GM21360 (cell line): ENCODE measurements around the gene AMPD2.

Experiments used
- ATAC-seq: cut with Tn5 transposase; IDR thresholded peaks from one replicate; pipeline ENCODE4 v1.9.1; 2021; ENCODE audit warnings: mild to moderate bottlenecking, moderate library complexity; ENCODE audit not compliant: unreplicated experiment

The AMPD2 gene

DNA sequence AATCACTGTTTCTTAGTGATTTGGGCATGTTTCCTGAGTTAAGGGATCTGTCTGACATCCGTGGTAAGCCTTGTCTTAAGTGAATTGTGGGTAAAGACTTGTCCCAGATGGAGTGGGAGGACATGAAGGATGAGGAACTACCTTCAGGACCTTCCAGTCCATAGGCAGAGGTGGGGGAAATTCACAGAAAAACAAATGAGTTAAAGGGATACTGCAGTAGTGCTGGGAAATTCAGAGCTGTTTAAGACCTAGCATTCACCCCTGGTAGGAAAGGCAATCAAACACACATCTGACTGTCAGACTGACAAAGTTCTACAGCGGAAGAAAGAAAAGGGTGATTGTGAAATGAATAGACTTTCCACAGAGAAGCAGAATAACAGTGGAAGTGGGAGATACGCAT, 3.2 kb upstream of the AMPD2 start:
- ATAC-seq: no peak

DNA sequence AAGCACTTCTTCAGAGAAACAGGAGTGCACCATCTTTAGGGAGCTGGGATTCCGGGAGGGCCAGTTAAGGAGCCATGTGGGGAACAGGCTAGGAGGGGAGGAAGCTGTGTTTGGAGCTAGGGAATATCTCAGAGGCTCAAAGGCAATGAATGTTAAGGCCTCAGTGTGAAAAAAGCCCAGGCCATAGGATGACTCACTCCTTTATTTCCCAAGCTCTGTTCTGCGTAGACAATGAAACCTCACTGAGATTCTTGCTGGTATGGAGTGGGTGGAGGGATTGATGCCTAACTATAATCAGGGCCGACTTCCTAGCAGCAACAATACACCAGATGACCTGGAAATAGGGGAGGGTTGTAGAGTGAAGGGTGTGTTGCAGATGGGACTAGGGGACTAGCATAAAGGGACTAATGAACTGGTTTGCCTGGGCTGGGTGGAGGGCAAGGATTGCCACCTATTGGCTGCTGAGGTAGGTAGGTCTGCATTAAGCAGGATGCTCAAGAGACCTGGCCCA, 2.3 kb upstream of the AMPD2 start:
- ATAC-seq: no peak

DNA sequence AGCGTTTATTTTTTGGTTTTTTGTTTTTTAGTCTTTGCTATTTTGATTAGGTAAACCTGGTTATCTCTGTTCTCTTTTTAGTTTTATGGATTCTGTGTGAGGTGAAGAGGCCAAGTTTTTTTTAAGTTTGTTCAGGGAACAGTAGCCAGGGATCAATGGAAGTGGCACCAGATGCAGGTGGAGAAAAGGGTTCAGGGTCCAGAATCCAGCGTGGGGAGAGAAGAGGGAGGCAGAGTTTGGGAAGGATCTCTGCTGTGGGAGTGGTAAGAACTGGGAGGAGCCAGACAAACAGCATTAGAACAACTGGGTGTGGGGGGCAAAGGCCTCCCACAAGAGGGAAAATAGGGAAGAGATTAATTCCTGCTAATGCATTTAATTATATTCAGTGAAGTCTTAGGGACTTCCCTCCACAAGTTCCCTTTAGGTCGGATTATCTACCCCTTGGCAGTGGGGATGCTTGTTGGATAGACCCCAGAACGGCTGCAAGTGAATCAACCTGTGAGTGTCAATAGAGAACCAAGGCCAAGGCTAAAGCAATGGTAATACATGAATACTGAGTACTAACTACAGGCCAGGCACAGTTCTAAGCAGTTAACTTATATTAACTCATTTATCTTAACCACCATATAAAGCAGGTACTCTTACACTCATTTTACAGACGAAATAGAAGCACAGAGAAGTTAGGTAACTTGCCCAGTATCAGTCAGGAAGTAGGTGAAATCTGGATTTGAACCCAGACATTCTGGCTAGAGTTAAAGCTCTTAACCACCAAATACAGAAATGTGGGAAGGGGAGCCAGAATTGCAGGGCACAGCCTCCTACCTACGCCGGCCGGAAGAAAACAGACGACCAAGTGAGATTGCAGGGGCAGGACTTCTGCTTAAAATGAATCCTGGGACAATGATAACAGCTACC, 719 bp upstream of the AMPD2 start:
- ATAC-seq: no peak

DNA sequence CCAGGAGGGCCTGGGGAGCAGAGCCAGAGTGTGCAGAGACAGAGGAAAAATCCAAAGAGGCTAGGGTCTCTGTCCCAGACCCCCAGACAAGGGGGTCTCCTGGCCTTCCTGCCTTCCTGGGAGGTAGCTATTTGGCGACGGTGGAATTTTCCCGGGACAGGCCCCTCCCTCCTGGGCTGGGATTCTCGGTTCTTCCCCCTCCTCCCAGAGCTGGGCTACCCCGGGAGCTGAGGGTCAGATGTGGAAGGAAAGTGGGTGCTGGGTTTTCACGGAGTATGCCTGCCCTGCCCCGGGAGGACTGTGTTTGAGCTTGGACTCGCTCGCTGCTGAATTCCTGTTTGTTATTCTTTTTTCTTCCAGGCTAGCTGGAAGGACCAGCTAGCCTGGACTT, 759 bp downstream of the AMPD2 start:
- no peak for ATAC-seq

DNA sequence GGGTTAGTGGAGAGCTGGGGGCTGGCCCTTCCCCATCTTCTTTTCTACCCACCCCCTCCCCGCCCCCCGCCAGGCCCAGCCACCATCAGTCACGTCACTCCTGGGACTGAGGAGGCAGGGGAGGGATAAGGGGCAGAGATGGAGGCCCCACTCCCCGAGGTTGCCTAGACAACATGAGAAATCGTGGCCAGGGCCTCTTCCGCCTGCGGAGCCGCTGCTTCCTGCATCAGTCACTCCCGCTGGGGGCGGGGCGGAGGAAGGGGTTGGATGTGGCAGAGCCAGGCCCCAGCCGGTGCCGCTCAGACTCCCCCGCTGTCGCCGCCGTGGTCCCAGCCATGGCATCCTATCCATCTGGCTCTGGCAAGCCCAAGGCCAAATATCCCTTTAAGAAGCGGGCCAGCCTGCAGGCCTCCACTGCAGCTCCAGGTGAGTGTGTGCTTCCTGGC, 1.2 kb downstream of the AMPD2 start:
- peak; percentile 60 for ATAC-seq

DNA sequence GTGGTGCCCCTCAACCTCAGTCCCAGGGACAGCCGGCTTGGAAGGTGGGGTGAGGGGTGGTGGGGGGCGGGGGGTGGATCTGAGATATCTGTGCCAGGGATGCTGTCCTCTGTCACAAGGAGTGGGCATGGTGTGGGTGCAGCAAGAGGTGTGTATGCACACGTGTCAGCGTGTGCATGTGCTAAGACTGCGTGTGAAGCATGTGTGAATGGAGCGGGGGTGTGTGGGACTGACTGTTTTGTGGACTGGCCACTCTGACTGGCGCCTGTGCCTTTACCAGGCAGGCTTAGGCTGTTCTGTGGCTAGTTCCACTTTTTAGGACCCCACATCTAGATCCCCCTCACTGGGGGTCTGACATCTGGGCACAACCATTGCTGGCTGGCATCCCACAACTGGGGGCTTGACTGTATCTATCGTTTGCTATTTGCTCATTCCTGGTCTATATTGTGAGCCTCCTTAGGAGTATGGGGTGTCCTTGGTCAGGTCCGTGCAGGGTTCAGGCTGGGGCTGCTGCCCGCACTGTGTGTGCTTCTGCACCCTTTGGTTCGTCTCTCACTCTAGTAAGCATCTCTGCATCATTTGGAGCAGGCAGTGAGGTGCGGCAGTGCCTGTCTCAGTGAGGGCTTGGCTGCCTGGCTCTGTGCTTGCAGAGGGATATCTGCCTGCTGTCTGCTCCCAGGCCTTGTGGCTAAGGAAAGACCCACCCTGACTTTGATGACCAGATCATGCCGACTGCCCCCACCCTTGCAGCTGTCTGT, 1.9 kb downstream of the AMPD2 start:
- no peak for ATAC-seq

DNA sequence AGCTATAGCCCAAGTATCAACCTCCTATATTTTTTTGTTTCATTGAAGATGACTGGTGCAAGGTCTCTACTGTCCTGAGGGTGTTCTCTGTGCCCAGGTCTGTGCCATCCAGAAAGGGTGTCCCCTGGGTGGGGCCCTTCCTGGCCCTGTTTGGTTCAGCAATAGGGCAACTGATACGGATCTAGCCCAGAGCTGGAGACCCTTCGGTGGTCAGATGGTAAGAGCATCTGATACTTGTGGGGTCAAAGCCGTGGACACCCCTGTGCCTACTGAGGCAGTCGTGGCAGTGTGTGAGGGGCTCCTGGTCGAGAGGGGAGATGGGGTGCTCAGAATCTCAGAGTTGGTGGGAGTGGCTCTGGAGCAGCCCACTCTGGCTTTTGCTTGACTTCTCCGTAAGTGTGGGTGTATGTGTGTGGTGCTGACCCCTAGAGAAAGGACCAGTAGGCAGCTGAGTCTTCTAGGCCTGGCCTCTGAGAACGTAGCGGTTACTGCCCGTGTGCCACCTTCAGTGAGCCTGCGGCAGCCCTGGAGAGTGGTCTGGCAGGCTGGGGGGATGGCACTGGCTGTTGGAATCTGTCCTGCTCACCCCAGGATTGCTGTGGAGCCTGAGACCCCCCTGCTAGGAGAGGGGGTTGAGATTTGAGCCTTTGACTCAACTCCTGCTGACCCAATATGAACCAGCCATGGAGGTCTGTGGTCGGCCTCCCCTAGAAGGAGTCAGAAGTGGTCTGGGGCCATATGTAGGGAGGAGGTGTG, 2.7 kb downstream of the AMPD2 start:
- no peak for ATAC-seq

DNA sequence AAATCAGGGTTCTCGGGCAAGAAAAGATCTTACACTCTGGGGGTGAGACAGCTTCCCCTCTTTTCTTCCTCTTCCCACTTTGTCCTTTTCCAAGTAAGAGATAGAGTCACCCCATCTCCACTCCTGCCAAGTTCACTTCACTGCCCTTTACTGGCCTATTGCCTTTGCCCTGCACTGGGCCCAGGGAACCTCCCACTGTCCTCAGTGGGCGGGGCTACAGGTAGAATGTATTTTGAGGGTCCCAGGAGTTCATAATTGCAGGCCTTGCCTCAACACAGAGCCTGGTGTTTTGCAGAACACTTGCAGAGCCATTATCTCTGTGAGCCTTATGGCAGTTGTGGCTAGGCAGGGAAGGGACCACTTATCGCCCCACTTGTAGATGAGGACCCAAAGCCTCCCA, 3.3 kb downstream of the AMPD2 start:
- ATAC-seq: no peak

DNA sequence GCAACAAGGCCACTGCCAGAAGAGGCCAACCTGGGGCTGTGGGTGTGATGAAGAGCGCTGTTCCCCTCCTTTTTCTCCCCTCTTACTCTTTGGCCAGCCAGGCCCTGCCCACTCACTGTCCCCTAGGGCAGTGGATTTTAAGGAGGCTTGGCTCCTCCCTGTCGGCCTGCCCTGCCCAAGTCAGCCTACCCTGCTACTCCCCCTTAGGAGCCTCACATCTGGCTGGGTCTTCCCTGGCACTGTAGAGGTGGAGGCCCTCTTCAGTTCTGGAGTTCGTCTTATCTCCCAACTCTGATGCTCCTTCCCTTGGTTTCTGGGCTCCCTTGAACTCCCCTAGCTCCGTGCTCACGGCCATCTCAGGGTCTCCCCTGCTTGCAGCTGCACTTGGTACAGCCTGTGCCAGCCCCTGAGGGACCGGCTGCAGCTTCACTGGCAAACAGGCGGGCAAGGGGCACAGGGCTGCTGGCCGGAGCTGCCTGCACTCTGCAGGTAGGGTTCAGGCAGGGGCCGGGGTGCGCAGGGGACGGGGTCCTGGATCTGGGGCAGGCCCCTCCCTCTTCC, 4.0 kb downstream of the AMPD2 start:
- no peak for ATAC-seq

DNA sequence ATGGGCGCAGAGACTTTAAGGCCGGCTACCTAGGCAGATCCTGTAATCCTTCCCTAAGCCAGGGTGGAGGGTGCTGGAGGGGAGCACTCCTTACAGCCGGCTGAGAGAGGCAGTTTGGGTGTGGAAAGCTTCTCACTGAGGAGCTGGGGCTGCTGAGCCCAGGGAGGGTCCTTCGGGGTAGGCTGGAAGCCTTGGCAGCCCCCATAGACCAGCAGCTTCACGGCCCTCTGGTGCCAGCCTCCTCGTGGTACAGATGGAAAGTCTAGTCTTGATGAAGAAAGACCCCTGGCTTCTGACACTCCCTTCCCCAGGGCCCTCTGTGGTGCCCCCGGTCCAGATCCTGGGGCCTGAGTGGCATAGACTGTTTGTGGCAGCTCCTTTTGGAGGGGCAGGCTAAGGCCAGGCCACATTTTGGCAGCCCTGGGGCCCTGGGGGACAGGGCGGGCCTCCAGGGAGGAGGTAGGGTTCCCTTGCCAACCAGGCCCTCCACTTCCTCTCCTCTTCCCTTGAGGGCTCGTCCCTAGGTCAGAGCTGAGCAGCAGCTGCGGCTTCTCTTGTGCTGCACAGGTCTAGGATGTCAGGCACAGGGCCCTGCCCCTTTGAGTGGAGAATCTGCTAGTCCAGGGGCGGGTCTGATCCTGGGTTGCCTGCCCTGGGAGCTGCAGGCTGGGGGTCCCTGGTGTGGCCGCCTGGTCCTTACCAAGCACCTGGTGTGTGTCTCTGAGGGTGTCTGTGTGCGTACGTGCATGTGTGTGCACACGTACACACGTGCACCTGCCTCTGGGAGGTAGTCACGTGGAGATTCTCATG, 4.8 kb downstream of the AMPD2 start:
- ATAC-seq: no peak

DNA sequence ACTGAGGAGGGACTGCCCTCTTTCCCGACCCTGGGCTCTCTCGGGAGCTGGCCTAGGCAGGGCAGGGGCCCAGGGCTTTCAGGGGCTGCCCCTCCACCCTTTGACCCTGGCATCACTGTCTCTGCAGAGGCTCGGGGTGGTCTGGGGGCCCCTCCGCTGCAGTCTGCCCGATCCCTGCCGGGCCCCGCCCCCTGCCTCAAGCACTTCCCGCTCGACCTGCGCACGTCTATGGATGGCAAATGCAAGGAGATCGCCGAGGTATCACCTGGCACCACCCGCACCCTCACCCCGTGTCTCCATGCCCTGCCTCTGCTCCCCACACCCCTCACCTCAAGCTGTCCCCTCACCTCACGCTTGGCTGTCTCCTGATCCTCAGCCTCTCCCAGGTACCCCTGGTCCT, 5.5 kb downstream of the AMPD2 start:
- ATAC-seq: no peak

DNA sequence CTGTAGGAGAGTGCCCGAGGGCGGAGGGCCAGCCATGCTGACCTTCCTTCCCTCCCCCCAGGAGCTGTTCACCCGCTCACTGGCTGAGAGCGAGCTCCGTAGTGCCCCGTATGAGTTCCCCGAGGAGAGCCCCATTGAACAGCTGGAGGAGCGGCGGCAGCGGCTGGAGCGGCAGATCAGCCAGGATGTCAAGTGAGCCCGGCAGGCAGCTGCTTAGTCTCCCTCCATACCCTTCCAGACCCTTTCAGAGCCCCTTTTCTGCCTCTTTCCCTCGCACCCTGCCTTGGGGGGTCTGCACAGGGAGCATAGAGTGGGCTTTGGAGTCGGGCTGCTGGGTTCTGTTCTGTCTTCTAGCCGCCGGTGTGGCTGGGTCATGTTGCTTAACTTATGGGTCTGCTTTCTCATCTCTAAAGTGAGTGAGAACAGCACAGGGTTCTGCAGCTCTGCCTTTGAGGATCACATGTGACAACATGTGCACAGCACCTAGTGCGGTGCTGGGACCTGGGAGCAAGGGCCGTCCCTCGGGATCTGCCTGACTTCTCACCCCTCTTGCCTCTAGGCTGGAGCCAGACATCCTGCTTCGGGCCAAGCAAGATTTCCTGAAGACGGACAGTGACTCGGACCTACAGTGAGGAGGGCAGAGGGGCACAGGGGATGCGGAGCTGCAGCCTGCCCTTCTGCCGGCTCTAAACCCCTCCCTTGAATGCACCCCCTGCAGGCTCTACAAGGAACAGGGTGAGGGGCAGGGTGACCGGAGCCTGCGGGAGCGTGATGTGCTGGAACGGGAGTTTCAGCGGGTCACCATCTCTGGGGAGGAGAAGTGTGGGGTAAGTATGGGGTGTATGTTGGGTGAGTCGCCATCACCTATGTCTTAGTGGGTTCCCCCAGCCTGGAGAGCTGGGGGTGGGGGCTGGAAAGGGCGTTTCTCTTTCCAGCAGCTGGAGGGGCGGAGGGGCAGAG, 6.2 kb downstream of the AMPD2 start:
- no peak for ATAC-seq

DNA sequence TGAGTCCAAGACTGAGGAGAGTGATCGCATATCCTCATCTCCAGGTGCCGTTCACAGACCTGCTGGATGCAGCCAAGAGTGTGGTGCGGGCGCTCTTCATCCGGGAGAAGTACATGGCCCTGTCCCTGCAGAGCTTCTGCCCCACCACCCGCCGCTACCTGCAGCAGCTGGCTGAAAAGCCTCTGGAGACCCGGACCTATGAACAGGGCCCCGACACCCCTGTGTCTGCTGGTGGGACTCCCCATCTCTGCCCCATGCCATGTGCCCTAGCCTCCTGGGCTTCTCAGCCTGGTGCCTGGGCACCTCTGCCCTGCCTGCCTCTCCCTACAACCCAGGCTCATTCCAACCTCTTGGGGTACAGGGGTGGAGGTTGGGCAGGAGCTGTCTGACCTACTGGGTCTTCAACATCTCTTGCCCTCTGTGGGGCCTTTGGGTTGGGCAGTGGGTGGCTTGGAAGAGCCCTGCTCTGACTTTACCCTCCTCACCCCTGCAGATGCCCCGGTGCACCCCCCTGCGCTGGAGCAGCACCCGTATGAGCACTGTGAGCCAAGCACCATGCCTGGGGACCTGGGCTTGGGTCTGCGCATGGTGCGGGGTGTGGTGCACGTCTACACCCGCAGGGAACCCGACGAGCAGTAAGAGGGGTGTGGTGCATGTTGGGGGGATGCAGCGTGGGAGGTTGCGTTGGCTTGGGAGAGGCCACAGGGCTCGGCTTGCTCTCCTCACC, 7.2 kb downstream of the AMPD2 start:
- ATAC-seq: no peak

DNA sequence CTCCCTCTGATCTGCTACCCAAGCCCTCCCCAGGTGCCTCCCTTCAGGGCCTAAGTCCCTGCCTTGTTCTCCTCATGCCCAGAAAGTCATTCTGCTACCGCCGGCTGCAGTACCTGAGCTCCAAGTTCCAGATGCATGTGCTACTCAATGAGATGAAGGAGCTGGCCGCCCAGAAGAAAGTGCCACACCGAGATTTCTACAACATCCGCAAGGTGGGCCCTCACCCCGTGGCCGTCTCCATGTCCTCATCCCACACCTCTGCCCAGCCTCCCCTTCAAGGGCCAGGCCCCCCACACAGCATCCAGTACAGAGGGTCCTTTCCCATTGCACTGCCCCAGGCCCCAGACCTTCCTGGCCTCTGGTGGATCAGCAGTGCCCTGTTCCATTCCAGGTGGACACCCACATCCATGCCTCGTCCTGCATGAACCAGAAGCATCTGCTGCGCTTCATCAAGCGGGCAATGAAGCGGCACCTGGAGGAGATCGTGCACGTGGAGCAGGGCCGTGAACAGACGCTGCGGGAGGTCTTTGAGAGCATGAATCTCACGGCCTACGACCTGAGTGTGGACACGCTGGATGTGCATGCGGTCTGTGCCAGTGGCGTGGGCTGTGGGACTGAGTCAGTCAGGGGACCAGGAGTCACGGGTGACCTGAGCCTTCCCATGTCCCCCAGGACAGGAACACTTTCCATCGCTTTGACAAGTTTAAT, 8.2 kb downstream of the AMPD2 start:
- no peak for ATAC-seq

DNA sequence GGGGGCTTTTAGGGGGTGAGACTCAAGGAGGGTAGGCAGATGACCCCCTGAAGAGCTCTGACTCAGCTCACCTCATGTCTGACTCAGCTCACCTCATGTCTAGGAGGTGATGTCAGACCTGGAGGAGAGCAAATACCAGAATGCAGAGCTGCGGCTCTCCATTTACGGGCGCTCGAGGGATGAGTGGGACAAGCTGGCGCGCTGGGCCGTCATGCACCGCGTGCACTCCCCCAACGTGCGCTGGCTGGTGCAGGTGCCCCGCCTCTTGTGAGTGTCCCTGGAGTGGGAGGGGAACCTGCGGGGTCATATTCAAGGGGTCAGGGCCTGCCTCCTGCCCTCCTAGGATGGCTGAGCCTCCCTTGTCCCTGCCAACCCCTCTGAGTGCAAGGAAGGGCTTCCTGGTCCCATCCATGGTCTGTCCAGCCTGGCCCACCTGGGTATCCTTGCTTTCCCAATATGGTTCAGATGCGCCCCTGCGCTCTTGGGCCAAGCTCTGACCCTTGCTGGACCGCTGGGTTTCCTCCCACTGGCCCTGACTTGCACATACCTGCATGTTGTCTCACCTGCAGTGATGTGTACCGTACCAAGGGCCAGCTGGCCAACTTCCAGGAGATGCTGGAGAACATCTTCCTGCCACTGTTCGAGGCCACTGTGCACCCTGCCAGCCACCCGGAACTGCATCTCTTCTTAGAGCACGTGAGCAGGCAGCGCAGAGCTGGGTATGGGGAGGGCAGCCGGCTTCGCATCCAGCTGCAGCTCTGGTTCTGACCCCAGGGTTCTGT, 9.1 kb downstream of the AMPD2 start:
- ATAC-seq: no peak

DNA sequence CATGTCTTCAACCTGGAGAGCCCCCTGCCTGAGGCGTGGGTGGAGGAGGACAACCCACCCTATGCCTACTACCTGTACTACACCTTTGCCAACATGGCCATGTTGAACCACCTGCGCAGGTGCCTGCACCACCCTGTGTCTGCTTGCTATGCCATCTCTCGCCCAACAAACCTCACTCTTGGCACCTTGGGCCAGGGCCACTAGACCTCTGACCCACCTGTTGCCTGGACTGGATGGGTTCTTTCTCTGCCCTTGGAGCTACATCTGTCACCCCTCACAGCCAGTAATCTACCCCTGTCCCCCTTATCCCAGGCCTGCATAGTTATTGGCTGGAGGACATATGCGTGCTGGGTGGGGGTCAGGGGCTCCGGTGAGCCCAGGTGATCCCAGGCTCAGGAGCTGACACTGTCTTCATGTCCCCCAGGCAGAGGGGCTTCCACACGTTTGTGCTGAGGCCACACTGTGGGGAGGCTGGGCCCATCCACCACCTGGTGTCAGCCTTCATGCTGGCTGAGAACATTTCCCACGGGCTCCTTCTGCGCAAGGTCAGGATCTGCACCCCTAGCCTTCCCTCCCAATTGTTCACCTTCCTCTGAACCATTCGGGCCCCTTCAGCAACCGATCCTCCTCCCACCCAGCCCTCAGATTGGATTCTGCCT, 9.9 kb downstream of the AMPD2 start:
- ATAC-seq: no peak
